Limb (tissue), 2 donors: ENCODE results near the gene CBFA2T3.

Experiments used
- DNase-seq, 2 donors: peaks; one replicate each; pipeline ENCODE4 v3.0.0-alpha.2; 2016; ENCODE audit errors: extremely low spot score in 2 of 2

Gene CBFA2T3

GRCh38 chr16:88863426-88863825 lies 113.6 kb downstream of the CBFA2T3 start:
- no peak for DNase-seq

- no peak for DNase-seq
These were observed 114.0 kb downstream of the CBFA2T3 start for GRCh38 chr16:88862968-88863367.

- DNase-seq: no peak
These were observed 115.6 kb downstream of the CBFA2T3 start for GRCh38 chr16:88861359-88861758.

- DNase-seq: no peak
These were observed 117.5 kb downstream of the CBFA2T3 start for GRCh38 chr16:88859381-88860091.

GRCh38 chr16:88857728-88858339 lies 119.2 kb downstream of the CBFA2T3 start:
- DNase-seq: peak in 1 of 2 donors; percentile 66

- peak; percentile 98 to 100 for DNase-seq
These were observed 119.9 kb downstream of the CBFA2T3 start, which contains the start of the genes GALNS and TRAPPC2L for GRCh38 chr16:88856828-88857727. Gene GALNS (minus strand): TSS chr16:88856947. CDS start chr16:88856877, 70 bp downstream. Gene TRAPPC2L (plus strand): TSS chr16:88857127. CDS start chr16:88857151, 24 bp downstream.

- DNase-seq: no peak
These were observed 120.7 kb downstream of the CBFA2T3 start for GRCh38 chr16:88856122-88856827.

- no peak for DNase-seq
These were observed 121.3 kb downstream of the CBFA2T3 start for GRCh38 chr16:88855736-88856121.

- DNase-seq: no peak
These were observed 121.8 kb downstream of the CBFA2T3 start for GRCh38 chr16:88855176-88855575.

- no peak for DNase-seq
These were observed 122.5 kb downstream of the CBFA2T3 start for GRCh38 chr16:88854306-88855111.

- DNase-seq: no peak
These were observed 123.6 kb downstream of the CBFA2T3 start for GRCh38 chr16:88853325-88853941.

GRCh38 chr16:88851616-88852015 lies 125.4 kb downstream of the CBFA2T3 start:
- no peak for DNase-seq

- DNase-seq: no peak
These were observed 126.3 kb downstream of the CBFA2T3 start for GRCh38 chr16:88850531-88851199.

GRCh38 chr16:88848557-88848956 lies 128.4 kb downstream of the CBFA2T3 start:
- DNase-seq: no peak

- DNase-seq: no peak
These were observed 129.4 kb downstream of the CBFA2T3 start for GRCh38 chr16:88847654-88848053.

- DNase-seq: no peak
These were observed 130.9 kb downstream of the CBFA2T3 start for GRCh38 chr16:88846088-88846487.

- no peak for DNase-seq
These were observed 132.5 kb downstream of the CBFA2T3 start for GRCh38 chr16:88844419-88845036.

- no peak for DNase-seq
These were observed 133.8 kb downstream of the CBFA2T3 start for GRCh38 chr16:88843256-88843655.

GRCh38 chr16:88842806-88843205 lies 134.2 kb downstream of the CBFA2T3 start:
- no peak for DNase-seq
